GM12878 (cell line): ENCODE results near the gene TNPO2. TPM values are rescaled to one million over a fixed set of nuclear protein-coding genes. Genes with fewer than 3 reads are reported as not detected.
A peak's percentile ranks its signal among the peaks of the same experiment; 100 is the strongest.
"Not testable (repeated sequence)": the region's sequence is repeated elsewhere in the genome, so short reads cannot be mapped to it uniquely, and the experiment has no call there.

Experiments used
- ATAC-seq: fragments of 200-7000 bp; cut with Tn5 transposase; 3 replicates; pipeline ENCODE4 v1.9.1; 2020; ENCODE audit warnings: mild to moderate bottlenecking, moderate library complexity
- BruUV-seq: library from RNA; stranded (reverse); fragments of 400-500 nt; replicated peaks from 2 replicates; lab custom pipeline; 2021; lab: Mats Ljungman, UMichigan
- CTCF ChIA-PET: fragments of 300-600 bp; sonication (Branson Sonifier 250); formaldehyde crosslinking; extraction: SDS; loops from one replicate; lab custom pipeline; 2021; ENCODE audit warnings: inconsistent platforms; lab: Yijun Ruan, JAX
- POLR2A ChIA-PET: fragments of 350-600 bp; formaldehyde crosslinking; extraction: SDS; loops from one replicate; lab custom pipeline; 2021; ENCODE audit warnings: inconsistent platforms; lab: Charles Lee
- RAD21 ChIA-PET: fragments of 300-600 bp; sonication (Branson Sonifier 250); formaldehyde crosslinking; loops from one replicate; lab custom pipeline; 2023; ENCODE audit warnings: antibody characterized with exemption; ENCODE audit not compliant: unreplicated experiment; lab: Charles Lee
- SMC1A ChIA-PET: fragments of 300-600 bp; sonication (Branson Sonifier 250); formaldehyde crosslinking; loops from one replicate; lab custom pipeline; 2023; ENCODE audit not compliant: unreplicated experiment, uncharacterized antibody; lab: Charles Lee
- DNase-seq: peaks from one replicate; pipeline ENCODE4 v3.0.0-alpha.2; 2011; ENCODE audit warnings: low read depth, low spot score
- FAIRE-seq: peaks from 3 replicates; lab custom pipeline; 2011; peaks lifted over from hg19 to GRCh38; lab: Jason Lieb, UNC
- H2AFZ ChIP-seq: 2 replicates; pipeline ENCODE4 v1.6.0; 2011; ENCODE audit warnings: low read depth, low read length, control low read depth; ENCODE audit not compliant: control insufficient read depth
- H3K27ac ChIP-seq: 2 replicates; pipeline ENCODE4 v1.5.1; 2011; ENCODE audit warnings: control low read depth; ENCODE audit not compliant: control insufficient read depth, insufficient read depth
- H3K27me3 ChIP-seq, 2 experiments: replicated peaks in 1 of 2; 2 replicates each; pipeline versions ENCODE4 v1.6.0 to v1.6.1; 2011; ENCODE audit warnings: low read length in 1 of 2; ENCODE audit not compliant: control insufficient read depth in 2 of 2, insufficient read depth in 2 of 2
- H3K36me3 ChIP-seq, 2 experiments: 2 replicates each; pipeline ENCODE4 v1.5.1; 2011; ENCODE audit warnings: low read length in 1 of 2; ENCODE audit not compliant: control insufficient read depth in 2 of 2, insufficient read depth in 2 of 2
- H3K4me1 ChIP-seq: 2 replicates; pipeline ENCODE4 v1.6.1; 2011; ENCODE audit warnings: mild to moderate bottlenecking, low read length, moderate library complexity, mixed read lengths; ENCODE audit not compliant: control insufficient read depth, insufficient read depth
- H3K4me2 ChIP-seq: 2 replicates; pipeline ENCODE4 v1.6.0; 2011; ENCODE audit warnings: control low read depth; ENCODE audit not compliant: control insufficient read depth, insufficient read depth
- H3K4me3 ChIP-seq: fragments of 200-600 bp; sonication (generic); 2 replicates; pipeline ENCODE4 v1.5.1; 2016
- H3K79me2 ChIP-seq: 2 replicates; pipeline ENCODE4 v1.6.0; 2011; ENCODE audit warnings: low read length; ENCODE audit not compliant: control insufficient read depth, insufficient read depth
- H3K9ac ChIP-seq: 2 replicates; pipeline ENCODE4 v1.8.0; 2011; ENCODE audit warnings: low read length, control low read depth, mixed read lengths; ENCODE audit not compliant: control insufficient read depth, insufficient read depth
- H3K9me3 ChIP-seq: replicated peaks from 3 replicates; pipeline ENCODE4 v1.5.1; 2011; ENCODE audit warnings: mild to moderate bottlenecking, low read length; ENCODE audit not compliant: control insufficient read depth, insufficient read depth
- H4K20me1 ChIP-seq: 2 replicates; pipeline ENCODE4 v1.6.0; 2011; ENCODE audit not compliant: control insufficient read depth, insufficient read depth
- BCL3 ChIP-seq: IDR thresholded peaks from 2 replicates; pipeline ENCODE4 v1.6.1; 2011; ENCODE audit warnings: borderline replicate concordance, low read depth, mild to moderate bottlenecking, moderate library complexity, low read length; ENCODE audit not compliant: insufficient read depth, poor library complexity, severe bottlenecking
- CEBPZ ChIP-seq: fragments of 150-350 bp; IDR thresholded peaks from 2 replicates; pipeline ENCODE4 v1.6.1; 2016; ENCODE audit warnings: low read depth, low read length
- ZNF687 ChIP-seq: fragments of 450-650 bp; IDR thresholded peaks from 2 replicates; pipeline ENCODE4 v1.6.1; 2017; ENCODE audit warnings: mild to moderate bottlenecking, moderate library complexity
- WGBS: methylation state at CpG from one replicate; pipeline ENCODE4 v1.1.6; 2016; ENCODE audit warnings: low lambda C conversion rate; ENCODE audit not compliant: insufficient replicate concordance, insufficient coverage; ENCODE audit errors: missing lambda C conversion rate; 5-methylcytosine and 5-hydroxymethylcytosine counted together
- in situ Hi-C: fragments of 300-500 bp; cut with MboI; formaldehyde crosslinking; loops from 9 replicates; pipeline ENCODE4 v1.14.3; 2018; ENCODE audit warnings: mixed read lengths
- intact Hi-C: fragments of 100-400 bp; cut with micrococcal nuclease; formaldehyde crosslinking; loops from one replicate; pipeline ENCODE4 v1.14.2; 2022; ENCODE audit not compliant: unreplicated experiment
- polyA plus RNA-seq, 11 experiments: library from polyadenylated mRNA; depleted of rRNA in 4 of 11; unstranded in 6 of 11; stranded (reverse) in 5 of 11; fragments of >200 nt; fragmentation: Nextera tagmentation in 4 of 11; fragmentation: Illumina TruSeq in 1 of 11; extraction: Ambion mirVana in 4 of 11; extraction: Trizol in 1 of 11; gene quantifications; 1 replicate in 1 of 11; 2 replicates in 10 of 11; pipeline versions ENCODE4 v1.2.1 to v1.2.3, GENCODE V29; 2011 to 2016; ENCODE audit warnings: inconsistent platforms in 2 of 11, missing spikeins in 2 of 11, low read depth in 1 of 11
- total RNA-seq, 4 experiments: library from RNA; depleted of rRNA in 3 of 4; stranded (reverse); fragments of >200 nt in 3 of 4; fragmentation: Illumina TruSeq in 1 of 4; extraction: Trizol in 1 of 4; gene quantifications; 2 replicates each; pipeline versions ENCODE4 v1.2.1 to v1.2.3, GENCODE V29; 2013 to 2021

The TNPO2 gene
- total and polyA plus RNA-seq, 10 of the 15 experiments (the other 5 are each of a cell fraction or from before 2014, with no cell fraction given) = 5.5 to 99.7 (median 29.6) TPM

GRCh38 chr19:12698138-12698537 is 25.6 kb downstream of the TNPO2 start (continued):
- TF ChIP-seq BCL3 (no peak), ZNF687 (no peak), CEBPZ (no peak)

- intact Hi-C loops, H4K20me1 ChIP-seq, H3K9ac ChIP-seq, BruUV-seq, DNase-seq, H3K4me1 ChIP-seq, H2AFZ ChIP-seq, in situ Hi-C loops, ATAC-seq, H3K79me2 ChIP-seq, H3K27me3 ChIP-seq, FAIRE-seq, H3K9me3 ChIP-seq: not testable (repeated sequence)
- Histone ChIP-seq H3K4me2 (peak overlapping the region; percentile 96), H3K27ac (peak overlapping the region; percentile 83; the same call in 1 of the 2 replicates), H3K4me3 (peak overlapping the region; percentile 85), H3K36me3 (peaks cover 6 to 15% of the 10 kb centered on the region in 2 experiments; a peak in 3 of 4 replicates)
- CTCF ChIA-PET = interaction anchor here (1.2 to 1.5 kb wide), 2 partner anchors 20 to 150 kb away, joined by 4 to 5 read pairs; no protein-coding TSS in a partner anchor
- RAD21 ChIA-PET = interaction anchor here (1.0 kb wide), 1 partner anchor 130 kb away, joined by 3 read pairs; no protein-coding TSS in a partner anchor
- WGBS = 92% methylated on average over 22 of the region's 22 CpGs
- SMC1A ChIA-PET = interaction anchor here (0.6 to 1.1 kb wide), 3 partner anchors 20 to 1760 kb away, joined by 3 to 4 read pairs (median 3); no protein-coding TSS in a partner anchor
- POLR2A ChIA-PET = interaction anchor here (0.6 to 1.4 kb wide), 3 partner anchors 11 to 81 kb away, joined by 3 to 5 read pairs (median 4); no protein-coding TSS in a partner anchor
Measured at GRCh38 chr19:12697425-12697824, 26.3 kb downstream of the TNPO2 start.
